Stimulated activated CD4-positive, alpha-beta T cell treated with anti-CD3 and anti-CD28 coated beads, Interleukin-1b, Interleukin-23, amount 100 ng/mL, for 48 hours (primary cell): ENCODE data around the gene SMARCC1.
A peak's percentile ranks its signal among the peaks of the same experiment; 100 is the strongest.
"Not testable (repeated sequence)": the region's sequence is repeated elsewhere in the genome, so short reads cannot be mapped to it uniquely, and the experiment has no call there.

Experiments
- DNase-seq: peaks from one replicate; pipeline ENCODE4 v3.0.0-alpha.2; 2020

Gene SMARCC1

DNA sequence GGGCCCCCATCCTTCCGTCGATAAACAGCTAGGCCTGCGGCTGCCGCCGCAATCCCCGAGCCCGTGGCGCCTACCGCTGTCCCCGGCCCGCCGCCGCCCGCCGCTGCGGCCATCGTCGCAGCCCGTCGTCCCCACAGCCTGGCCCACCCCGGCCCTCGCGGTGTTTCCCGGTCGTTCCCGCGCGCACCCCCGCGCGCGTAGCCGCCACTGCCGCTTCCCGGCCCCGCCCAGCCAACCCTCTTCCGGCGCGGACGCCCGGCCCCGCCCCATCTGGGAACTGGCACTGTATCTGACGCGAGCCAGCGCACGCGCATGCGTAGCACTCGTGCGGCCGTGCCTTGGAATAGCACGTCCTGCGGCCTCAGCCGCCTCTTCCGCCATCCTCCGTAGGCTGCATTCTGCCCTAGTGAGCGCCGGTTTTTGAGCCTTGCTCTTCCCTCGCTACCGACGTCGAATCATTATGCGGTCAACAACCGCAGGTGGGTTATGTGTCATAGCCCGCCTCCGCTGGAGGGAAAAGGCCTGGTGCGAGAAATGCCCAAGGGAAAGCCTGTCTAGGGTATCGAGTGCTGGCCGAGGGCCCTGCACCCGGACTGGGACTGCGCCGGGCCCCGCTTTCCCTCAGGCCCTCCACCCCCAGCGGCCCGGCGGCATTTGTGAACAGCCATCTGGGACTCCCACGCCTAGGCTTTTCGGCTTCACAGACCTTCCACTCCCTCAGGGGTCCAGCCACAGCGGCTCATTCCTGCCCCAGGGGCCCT lies at the start of gene SMARCC1:
TSS of gene SMARCC1 (minus strand) at position 209 of the 761 bp plus-strand sequence. CDS start at position 113, 96 bp downstream.
- DNase-seq: peak; percentile 98

DNA sequence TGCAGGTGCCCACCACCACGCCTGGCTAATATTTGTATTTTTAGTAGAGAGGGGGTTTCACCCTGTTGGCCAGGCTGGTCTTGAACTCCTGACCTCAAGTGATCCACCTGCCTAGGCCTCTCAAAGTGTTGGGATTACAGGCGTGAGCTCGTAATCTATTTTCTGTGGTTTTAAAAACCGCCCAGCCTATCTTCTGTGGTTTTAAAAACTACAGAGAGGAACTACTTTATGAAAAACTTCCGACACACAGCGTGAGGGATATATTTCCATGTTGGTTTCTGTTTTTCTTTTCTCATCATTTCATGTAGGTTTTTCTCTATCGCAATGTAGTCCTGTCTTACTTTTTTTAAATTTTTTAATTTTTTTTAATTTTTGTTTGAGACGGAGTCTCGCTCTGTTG lies 47.8 kb upstream of the SMARCC1 start:
- not testable (repeated sequence) for DNase-seq

DNA sequence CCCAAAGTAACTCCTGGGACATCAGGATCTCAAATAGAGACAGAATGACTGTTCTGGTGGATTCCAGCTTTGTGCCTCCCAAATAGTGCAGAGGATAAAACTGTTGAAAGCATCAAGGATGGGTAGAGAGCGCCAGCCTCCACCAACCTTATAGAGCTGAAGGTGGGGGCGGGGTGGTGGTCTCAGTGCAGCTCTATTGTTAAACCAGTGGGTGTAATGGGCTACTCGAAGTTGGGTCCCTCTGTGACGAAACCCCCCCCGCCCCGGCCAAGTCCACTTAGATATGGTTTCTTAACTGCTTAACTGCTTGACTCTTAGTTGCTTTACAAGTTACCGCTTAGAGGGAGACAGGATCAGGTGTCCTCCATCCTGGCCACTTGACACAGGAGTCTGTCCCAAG lies 43.9 kb upstream of the SMARCC1 start:
- no peak for DNase-seq

DNA sequence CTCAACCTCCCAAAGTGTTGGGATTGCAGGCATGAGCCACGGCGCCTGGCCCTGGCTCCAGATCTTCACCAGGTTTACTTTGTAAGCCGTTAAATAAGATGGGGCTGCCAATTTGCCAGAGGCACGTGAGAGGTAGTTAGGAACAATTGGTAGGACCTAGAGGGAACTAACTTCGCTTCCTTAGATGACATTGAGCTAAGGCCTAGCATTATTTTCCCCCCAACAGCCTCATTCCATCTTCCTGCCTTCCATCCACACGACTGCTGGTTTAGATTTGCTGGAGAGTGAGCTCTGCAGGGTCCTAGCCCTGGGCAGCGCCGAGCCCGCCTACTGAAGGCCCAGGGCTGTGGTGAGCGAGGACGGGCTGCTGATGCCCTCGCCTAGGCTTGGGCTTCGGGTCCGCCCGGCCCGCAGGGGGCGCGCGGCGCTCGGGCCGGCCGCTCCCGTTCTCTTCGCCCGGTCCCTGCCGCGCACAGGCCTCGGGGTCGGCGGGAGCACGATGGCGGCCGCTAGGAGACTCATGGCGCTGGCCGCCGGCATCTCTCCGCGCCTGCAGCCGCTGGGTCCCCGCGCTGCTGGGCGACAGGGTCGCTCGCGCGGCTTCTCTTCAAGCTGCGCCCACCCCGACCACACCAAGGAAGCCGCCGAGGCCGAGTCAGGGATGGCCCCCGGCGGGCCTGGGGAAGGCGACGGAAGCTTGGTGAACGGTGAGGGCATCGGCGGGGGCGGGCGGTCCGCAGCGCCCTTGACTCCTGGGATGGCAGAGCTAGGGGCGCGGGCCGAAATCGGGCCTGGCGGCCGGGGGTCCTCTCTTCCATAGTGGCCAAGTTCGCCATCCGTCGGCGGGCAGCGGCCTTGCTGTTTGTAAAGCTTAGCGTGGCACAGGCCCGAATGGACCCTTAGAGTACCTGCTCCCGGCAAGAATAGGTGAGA lies 43.1 kb upstream of the SMARCC1 start:
- DNase-seq: peak; percentile 79

DNA sequence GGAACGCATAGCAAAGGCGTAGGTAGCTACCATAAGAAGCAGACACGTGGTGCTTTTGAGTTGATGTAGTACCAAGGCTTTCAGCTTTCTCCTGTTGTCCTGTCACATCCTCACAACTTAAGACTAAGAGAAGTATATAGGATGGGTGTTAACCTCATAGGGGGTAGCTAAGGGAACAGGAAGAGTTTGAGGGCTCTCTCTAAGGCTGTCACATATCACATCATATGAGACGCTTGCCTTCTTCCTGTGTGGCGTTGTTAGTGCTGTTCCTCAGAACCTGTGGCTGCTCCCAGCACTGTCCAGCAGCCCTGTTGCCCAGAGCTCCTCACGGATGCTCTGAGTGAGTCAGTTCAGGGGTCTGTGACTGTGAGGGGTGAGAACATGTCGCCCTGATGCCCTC lies 35.9 kb upstream of the SMARCC1 start:
- no peak for DNase-seq

DNA sequence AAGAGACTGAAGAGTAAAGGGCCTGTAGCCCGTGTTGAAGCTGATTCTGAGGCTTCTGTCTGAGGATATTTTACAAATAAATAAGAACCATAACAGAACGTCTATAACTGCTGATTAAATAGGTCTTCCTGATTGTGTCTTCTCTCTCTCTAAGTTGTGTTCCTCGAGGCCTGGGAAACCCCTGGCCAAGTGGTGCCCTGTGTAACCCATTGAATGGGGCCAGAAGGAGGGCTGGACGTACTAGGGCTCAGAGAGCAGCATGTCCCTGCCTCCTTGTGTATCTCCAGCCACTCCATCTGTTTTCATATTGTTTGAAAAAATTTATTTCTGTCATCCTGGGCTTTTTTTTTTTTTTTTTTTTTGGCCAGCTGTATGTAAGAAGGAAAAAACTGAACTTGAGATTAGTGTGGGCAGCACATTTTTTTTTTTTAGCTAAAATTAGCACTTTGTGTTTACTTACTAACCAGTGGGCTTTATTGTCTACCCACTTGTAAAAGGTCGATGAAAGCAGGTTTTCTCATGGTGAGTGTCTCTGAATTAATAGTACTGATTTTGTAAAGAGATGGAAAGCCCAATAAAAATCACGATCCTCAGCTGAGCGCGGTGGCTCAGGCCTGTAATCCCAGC lies 32.0 kb upstream of the SMARCC1 start:
- DNase-seq: no peak

DNA sequence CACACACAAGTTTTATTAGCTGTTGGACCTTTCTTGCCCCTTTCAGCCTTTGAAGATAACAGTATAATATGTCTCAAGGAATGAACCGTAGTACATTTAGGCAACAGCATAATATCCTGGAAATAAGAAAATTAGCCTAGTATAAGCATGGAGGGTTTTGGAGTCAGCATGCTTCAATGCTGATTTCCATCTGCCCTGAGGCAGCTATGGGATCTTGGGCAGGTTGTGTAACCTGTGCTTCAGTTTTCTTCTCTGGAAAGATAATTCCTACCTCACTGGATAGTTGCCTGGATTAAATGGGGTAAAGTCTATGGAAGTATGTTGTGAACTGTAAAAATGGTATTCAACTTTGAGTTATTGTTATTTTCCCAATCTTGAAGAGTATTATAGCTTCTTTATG lies 22.9 kb upstream of the SMARCC1 start:
- no peak for DNase-seq

DNA sequence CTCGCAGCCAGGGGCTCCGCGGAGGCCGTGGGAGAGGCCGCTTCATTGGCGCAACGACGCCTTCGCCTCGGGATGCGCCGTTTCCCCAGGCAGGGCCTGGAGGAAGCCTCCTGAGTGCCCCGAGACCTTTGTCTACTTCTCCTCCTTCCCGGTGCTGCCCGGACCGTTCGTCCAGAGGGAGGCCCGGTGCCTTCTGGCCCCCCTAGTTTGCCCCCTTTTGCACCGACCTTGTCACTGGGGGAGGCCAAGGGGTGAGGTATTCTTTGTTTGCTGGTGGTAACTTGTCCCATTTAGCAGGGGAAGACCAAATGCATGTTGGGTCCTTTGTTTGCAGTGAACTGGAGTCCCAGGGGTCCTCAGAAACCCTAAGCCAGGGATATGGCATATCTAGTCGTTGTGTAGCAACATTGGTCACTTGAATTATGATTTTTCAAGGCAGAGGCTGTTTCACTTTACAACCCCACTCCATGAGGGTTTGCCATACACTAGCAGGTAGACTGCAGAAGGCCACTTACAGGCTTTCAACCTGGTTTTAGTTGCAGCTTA lies 21.9 kb upstream of the SMARCC1 start:
- DNase-seq: peak; percentile 37

DNA sequence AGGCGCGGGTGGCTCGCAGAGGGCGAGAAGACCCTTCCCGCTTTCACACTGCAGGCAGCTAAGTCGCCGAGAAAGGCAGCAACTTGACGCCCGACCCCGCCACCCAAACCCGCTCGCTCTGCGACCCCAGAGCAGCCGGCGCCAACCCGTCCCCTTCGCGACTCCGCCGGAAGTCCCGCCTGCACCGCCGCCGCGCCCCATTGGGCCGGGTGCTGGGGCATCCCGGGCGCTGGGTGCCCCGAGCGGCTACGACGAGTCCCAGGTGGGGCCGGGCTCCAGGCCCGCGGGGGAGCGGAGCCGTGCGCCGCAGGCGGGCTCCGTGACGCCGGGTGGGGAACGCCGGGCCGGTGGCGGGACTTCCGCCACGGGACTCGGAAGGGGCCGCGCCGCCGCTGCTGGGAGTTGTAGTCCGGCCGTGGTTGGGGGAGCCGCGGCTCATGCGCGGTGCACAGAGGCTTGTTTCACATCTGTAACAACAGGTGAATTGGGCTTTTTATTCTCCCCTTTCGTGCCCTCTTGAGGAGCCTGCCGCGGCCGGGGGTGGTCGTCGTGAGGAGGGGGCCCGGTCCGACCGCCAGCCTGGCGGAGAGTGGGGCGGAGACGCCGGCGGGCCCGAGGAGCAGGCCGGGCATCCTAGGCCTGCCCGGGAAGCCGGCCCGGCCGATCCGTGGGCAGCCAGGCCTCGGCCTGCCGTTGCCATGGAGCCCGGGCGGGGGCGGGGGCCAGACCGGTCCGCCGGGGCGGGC lies 21.2 kb upstream of the SMARCC1 start, which contains the start of gene DHX30:
TSS of gene DHX30 (plus strand) at position 405 of the 746 bp plus-strand sequence. CDS start 7,546 bp downstream, outside the sequence.
- peak; percentile 85 for DNase-seq

DNA sequence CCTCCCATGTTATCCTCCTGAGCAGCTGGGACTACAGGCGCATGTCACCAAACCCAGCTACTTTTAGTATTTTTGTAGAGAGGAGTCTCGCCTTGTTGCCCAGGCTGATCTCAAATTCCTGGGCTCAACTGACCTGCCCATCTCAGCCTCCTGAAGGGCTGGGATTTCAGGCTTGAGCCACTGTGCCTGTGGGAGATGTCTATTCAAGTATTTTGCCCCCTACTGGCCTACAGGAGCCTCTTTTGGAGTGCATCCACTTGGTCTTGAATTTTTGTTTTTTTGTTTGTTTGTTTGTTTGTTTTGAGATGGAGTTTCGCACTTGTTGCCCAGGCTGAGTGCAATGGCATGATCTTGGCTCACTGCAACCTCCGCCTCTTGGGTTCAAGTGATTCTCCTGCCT lies 18.0 kb upstream of the SMARCC1 start:
- DNase-seq: no peak

DNA sequence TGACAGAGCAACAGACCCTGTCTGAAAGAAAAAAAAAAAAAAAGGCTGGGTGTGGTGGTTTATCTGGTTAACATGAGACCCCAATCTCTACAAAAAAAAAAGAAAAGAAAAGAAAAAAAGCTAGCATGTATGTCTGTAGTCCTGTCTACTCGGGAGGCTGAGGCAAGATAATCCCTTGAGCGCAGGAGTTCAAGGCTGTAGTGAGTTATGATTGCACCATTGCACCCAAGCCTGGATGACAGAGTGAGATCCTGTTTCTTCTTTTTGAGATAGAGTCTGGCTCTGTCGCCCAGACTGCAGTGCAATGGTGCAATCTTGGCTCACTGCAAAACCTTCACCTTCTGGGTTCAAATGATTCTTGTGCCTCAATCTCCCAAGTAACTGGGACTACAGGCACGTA lies 12.9 kb upstream of the SMARCC1 start:
- DNase-seq: no peak

DNA sequence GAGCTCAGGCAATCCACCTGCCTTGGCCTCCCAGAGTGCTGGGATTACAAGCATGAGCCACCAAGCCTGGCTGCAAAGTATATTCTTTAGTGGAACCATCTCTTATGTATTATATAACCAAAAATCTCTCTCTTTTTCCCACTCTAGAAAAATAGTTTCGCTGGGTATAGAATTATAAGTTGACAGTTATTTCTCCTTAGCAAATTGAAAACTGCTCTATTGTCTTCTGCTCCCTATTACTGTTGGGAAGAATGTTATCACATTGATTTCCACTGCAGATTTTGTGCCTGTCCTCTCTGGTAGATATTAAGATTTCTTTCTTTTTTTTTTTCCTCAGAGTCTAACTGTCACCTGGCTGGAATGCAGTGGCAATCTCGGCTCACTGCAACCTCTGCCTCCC lies 11.0 kb upstream of the SMARCC1 start:
- no peak for DNase-seq

DNA sequence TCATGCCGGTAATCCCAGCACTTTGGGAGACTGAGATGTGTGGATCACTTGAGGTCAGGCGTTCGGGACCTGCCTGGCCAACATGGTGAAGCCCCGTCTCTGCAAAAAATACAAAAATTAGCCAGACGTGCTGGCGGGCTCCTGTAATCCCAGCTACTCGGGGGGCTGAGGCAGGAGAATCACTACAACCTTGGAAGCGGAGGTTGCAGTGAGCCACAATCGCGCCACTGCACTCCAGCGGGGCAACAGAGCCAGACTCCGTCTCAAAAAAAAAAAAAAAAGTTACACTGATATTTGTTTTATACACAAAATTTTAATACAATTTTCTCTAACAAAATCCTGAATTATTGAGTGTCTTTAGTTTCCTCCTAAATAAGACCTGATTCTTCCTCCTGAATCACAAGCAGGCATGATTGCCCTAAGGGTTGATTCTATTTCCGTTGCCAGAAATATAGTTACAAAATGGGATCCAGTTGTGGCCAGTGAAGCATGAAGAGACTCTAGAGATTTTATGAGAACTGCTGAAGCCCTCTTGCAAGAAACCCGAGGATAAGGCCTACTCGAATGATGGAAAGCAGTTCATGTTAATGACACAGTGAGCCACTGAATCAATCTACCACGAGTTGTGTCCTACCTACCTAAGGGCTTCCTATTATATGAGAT lies 9.6 kb upstream of the SMARCC1 start:
- DNase-seq: no peak

DNA sequence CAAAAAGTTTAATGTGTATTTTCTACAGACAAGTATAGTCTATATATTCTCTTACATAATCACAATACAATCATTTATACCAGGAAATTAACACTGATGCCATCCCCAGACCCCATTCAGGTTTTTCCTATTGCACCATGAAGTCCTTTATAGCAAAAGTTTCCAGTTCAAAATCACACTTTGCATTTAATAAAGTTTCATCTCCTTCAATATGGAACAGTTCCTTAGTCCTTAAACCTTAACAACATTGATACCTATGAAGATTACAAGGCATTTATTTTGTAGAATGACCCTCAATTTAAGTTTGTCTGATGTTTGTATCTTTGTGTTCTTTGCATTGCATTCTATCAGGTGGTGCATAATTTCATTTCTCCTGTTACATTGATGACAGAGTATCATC lies 2.0 kb upstream of the SMARCC1 start:
- no peak for DNase-seq

DNA sequence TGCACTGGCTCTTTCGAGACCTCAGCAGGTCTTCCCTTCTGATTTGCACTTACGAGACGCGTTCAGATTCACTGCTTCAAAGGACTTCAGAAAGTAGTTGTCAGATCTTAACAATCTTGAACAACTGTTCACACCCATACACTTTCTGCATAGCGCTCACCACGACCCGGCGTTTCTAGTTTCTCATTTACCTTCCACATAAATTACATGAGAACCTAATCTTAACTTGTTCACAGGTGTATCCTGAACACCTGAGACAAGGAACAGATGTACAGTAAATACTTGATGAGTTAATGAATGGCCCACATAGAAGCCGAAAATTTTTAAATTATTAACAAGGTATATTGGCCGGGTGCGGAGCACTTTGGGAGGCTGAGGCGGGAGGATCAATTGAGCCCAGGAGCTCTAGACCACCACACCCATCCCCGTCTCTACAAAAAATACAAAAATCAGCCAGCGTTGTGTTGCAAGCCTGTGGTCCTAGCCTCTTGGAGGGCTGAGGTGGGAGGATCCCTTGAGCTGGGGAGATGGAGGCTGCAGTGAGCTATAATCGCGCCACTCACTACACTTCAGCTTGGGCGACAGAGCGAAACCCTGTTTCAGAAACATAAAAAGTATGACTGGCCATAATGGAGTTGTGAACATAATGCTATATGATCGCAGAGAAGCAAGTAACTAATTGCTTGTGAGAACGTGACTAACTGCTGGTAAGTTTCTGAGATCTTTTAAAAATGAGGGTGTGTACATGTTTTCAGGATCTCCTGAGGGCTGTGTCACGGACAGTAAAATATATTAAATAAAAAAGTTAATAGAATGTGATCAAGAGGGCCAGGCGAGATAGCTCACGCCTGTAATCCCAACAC lies 984 bp upstream of the SMARCC1 start:
- DNase-seq: no peak

DNA sequence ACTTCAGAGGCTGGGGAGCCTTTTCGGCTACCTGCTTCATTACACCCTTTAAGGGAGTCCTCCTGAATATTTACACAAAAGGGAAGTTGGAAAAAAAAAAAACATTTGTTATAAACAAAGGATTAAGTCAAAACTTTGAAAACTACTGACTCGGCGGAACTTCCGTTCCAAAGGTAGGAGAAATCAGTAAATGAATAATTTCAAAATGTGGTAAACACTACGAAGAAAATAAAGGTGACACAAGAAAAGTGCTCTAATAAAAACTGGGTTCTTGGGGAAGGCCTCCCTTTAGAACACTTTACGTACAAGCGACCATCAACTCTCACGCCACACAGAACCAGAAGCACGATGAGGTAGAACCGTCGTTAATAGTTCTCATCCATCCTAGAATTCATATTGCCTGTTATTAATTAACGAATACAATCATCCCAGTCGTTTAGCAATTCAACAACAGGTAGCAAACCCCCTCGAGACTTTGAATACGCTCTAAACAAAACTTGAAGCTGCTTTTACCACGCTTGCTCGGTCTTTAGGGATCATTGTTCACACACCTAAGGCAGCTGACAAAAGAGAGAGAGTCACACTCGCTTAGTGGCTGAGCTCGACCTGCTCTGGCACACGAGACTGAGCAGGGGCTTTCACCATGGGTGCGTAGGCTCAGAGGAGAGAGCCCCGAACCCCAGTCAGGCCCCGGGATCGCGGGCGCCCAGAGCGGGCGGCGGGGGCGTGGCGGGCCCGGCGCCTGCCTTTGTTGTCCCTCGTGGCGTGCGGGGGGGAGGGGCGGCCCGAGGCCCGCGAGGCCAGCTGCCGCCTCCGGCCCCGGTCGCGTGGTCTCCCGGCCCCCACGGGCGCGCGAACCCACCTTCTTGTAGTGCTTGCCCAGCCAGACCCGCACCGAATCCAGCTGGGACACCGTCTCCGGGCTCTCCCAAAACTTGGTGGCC lies 680 bp downstream of the SMARCC1 start:
- peak; percentile 61 for DNase-seq

DNA sequence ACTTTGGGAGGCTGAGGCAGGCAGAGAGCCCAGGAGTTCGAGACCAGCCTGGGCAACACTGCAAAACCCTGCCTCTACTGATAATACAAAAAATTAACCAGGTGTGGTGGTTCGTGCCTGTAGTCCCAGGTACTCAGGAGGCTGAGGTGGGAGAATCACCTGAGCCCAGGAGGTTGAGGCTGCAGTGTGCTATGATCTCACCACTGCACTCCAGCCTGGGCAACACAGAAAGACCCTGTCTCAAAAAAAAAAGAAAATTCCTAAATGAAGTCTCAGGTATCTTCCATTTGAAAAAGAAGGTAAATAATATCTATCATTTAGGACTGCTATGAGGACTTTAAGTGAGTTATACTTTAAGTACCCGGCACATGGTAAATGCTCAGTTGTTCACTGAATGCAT lies 2.9 kb downstream of the SMARCC1 start:
- DNase-seq: no peak

DNA sequence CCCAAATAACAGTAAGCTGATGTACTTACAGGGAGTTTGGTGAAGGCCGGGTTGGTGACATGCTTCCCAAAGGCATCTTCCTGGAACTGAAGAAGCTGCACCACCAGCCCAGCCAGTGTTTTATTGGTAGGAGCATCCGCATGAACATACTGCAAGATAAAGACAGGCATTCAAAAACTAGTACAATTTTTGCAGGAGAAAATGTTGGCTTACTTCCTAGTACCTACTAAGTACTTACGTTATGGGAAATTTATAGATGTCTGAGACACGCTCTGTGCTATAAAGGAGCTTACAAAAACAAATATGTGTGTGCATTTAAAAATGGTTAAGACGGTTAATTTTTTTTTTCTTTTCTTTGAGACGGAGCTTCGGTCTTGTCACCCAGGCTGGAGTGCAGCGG lies 8.9 kb downstream of the SMARCC1 start:
- DNase-seq: no peak

DNA sequence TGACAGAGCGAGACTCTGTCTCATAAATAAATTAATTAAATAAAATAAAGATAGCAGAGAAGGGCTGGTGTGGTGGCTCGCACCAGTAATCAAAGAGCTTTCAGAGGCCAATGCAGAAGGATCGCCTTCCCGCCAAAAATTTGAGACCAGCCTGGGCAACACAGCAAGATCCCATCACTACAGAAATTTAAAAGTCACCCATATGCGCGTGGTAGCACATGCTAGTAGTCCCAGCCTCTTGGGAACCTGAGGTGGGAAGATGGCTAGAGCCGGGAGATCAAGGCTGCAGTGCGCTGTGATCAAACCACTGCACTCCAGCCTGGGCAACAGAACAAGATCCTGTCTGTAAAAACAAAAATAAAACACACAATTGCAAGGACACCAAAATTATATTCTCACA lies 9.6 kb downstream of the SMARCC1 start:
- no peak for DNase-seq

DNA sequence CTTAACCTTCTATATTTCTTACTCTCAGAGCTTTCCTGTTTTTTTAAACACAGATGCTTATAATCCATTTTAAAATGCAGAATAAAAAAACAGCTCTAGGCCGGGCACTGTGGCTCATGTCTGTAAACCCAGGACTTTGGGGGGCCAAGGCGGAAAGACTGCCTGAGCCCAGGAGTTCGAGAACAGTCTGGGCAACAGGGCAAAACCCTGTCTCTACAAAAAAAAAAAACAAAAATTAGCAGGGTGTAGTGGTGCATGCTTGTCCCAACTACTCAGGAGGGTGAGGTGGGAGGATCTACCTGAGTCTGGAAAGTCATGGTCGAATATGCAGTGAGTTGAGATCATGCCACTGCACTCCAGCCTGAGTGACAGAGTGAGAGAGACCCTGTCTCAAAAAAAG lies 15.5 kb downstream of the SMARCC1 start:
- no peak for DNase-seq
